Measurements from ENCODE around the gene ARHGAP24. TPM values are rescaled to one million over a fixed set of nuclear protein-coding genes. Genes with fewer than 3 reads are reported as not detected.

ARHGAP24 gene
- polyA plus RNA-seq, 2 of the 4 experiments (the other 2 are of a cell fraction) = 1.7 to 12.1 TPM

- no peak overlapping the region for H3K27ac ChIP-seq
- no peak for TF ChIP-seq ZNF302 (CRISPR knock-in tag; IDR thresholded peaks at IDR 0.05)
- no peak for TF ChIP-seq EP300 (IDR thresholded peaks at IDR 0.05)
- TF ChIP-seq BHLHE40 (IDR thresholded peaks at IDR 0.05; ENCODE audit: low read depth, low read length) = no peak
- no peak for TF ChIP-seq HOXB13 (CRISPR knock-in tag; IDR thresholded peaks at IDR 0.05; ENCODE audit: low read depth)
- H3K4me1 ChIP-seq = 0 out of 3 replicates have a peak, but pooled peaks cover 9% of the 10 kb centered on the region
- POLR2A ChIA-PET = interaction anchor here (0.5 kb wide), 1 partner anchor 22 kb away, joined by 3 read pairs; no protein-coding TSS in a partner anchor
- FAIRE-seq (no peak), DNase-seq (ENCODE audit: low read depth in 1 of 2, low spot score in 1 of 2) (no peak), ATAC-seq (no peak)
- no peaks in the 10 kb centered on the region for H3K9me3 ChIP-seq
- H3K4me2 ChIP-seq = no peak overlapping the region
- CTCF ChIA-PET = interaction anchor here (2.9 kb wide), 1 partner anchor 10 kb away, joined by 28 read pairs; no protein-coding TSS in a partner anchor
- H3K4me3 ChIP-seq = no peak overlapping the region
Observed at GRCh38 chr4:85806334-85806733, 331.4 kb downstream of the ARHGAP24 start.

- ChIA-PET CTCF (interaction anchor here (2.9 kb wide), 1 partner anchor 11 kb away, joined by 28 read pairs; no protein-coding TSS in a partner anchor), POLR2A (no interaction called here)
- 58% methylated on average over 3 of the region's 3 CpGs for WGBS (ENCODE audit: missing lambda C conversion rate)
Observed at GRCh38 chr4:85807247-85807950, 332.4 kb downstream of the ARHGAP24 start.

GRCh38 chr4:85808104-85808503, 333.2 kb downstream of the ARHGAP24 start:
- H3K4me1 ChIP-seq = 0 out of 3 replicates have a peak, but pooled peaks cover 9% of the 10 kb centered on the region
- FAIRE-seq (no peak), ATAC-seq (no peak), DNase-seq (ENCODE audit: low read depth in 1 of 2, low spot score in 1 of 2) (no peak)
- H3K27ac ChIP-seq = no peak overlapping the region
- ChIA-PET POLR2A (no interaction called here), CTCF (no interaction called here)
- no peak overlapping the region for H3K4me3 ChIP-seq
- no peak overlapping the region for H3K4me2 ChIP-seq
- 49% methylated on average over 2 of the region's 2 CpGs for WGBS (ENCODE audit: missing lambda C conversion rate)
- H3K9me3 ChIP-seq = no peaks in the 10 kb centered on the region
- TF ChIP-seq CHD2 (IDR thresholded peaks at IDR 0.05; ENCODE audit: low read length, partially characterized antibody) = no peak
- no peak for TF ChIP-seq RFX5 (IDR thresholded peaks at IDR 0.05)
- no peak for TF ChIP-seq ZFP36 (IDR thresholded peaks at IDR 0.05; ENCODE audit: borderline replicate concordance, partially characterized antibody)
- TF ChIP-seq SREBF2 (IDR thresholded peaks at IDR 0.05) = no peak
- no peak for TF ChIP-seq CBX8 (IDR thresholded peaks at IDR 0.05)
- no peak for TF ChIP-seq TP53 (CRISPR knock-in tag; IDR thresholded peaks at IDR 0.05)
- no peak for TF ChIP-seq BCL3 (IDR thresholded peaks at IDR 0.05)

More at GRCh38 chr4:85807247-85807950, 332.4 kb downstream of the ARHGAP24 start:
- peak in 1 of 2 experiments; percentile 63; a peak in 2 of 6 replicates for ATAC-seq
- Histone ChIP-seq H3K9me3 (no peaks in the 10 kb centered on the region), H3K4me1 (0 out of 3 replicates have a peak, but pooled peaks cover 9% of the 10 kb centered on the region), H3K27ac (no peak overlapping the region), H3K4me3 (no peak overlapping the region), H3K4me2 (no peak overlapping the region; the same call in 2 of the 3 replicates)
- TF ChIP-seq SREBF2 (IDR thresholded peaks at IDR 0.05) = no peak
- no peak for TF ChIP-seq CEBPB (IDR thresholded peaks at IDR 0.05)
- no peak for TF ChIP-seq ELK1 (IDR thresholded peaks at IDR 0.05; ENCODE audit: low read depth, low read length)
- TF ChIP-seq EHMT2 (IDR thresholded peaks at IDR 0.05; ENCODE audit: low read depth) = no peak
- no peak for TF ChIP-seq NPAS2 (CRISPR knock-in tag; IDR thresholded peaks at IDR 0.05; ENCODE audit: borderline replicate concordance)
- no peak for TF ChIP-seq MAFK (IDR thresholded peaks at IDR 0.05; ENCODE audit: partially characterized antibody)
- no peak for TF ChIP-seq HOXB5 (CRISPR knock-in tag; IDR thresholded peaks at IDR 0.05)
- TF ChIP-seq ZSCAN20 (CRISPR knock-in tag; IDR thresholded peaks at IDR 0.05) = no peak
- no peak for TF ChIP-seq MYC (IDR thresholded peaks at IDR 0.05; ENCODE audit: borderline replicate concordance, low read length)
- no peak for TF ChIP-seq JUNB (IDR thresholded peaks at IDR 0.05)
- no peak for TF ChIP-seq RNF2 (IDR thresholded peaks at IDR 0.05; ENCODE audit: borderline replicate concordance, low read depth)
- no peak for TF ChIP-seq PHF8 (IDR thresholded peaks at IDR 0.05; ENCODE audit: borderline replicate concordance, low read depth)
- no peak for TF ChIP-seq MAZ (IDR thresholded peaks at IDR 0.05; ENCODE audit: borderline replicate concordance, low read depth, low read length)
- no peak for TF ChIP-seq POLR2A (IDR thresholded peaks at IDR 0.05; ENCODE audit: low read length)
- TF ChIP-seq JUN (IDR thresholded peaks at IDR 0.05) = no peak
- TF ChIP-seq EHF (CRISPR knock-in tag; IDR thresholded peaks at IDR 0.05) = no peak
- no peak for FAIRE-seq
- peak in 1 of 2 experiments; percentile 29 for DNase-seq (ENCODE audit: low read depth in 1 of 2, low spot score in 1 of 2)

Data from A549 (cell line).